Natural killer cell (primary cell): ENCODE measurements around the gene MEAK7. TPM values are rescaled to one million over a fixed set of nuclear protein-coding genes. Genes with fewer than 3 reads are reported as not detected.

Source experiments
- ATAC-seq, 3 donors: fragments of 150-1000 bp in 2 of 3; fragments of 200-7000 bp in 1 of 3; cut with Tn5 transposase; 1 replicate in 1 of 3; 2 replicates in 2 of 3; pipeline ENCODE4 v1.10.0; 2021; ENCODE audit warnings: mild to moderate bottlenecking in 2 of 3, moderate library complexity in 2 of 3
- DNase-seq, 2 donors: peaks; one replicate each; pipeline versions ENCODE4 v3.0.0 to v3.0.0-alpha.2; 2013 to 2021; ENCODE audit warnings: mixed read lengths in 1 of 2
- H3K27ac ChIP-seq: one replicate; pipeline ENCODE4 v1.5.1; 2013; ENCODE audit warnings: mild to moderate bottlenecking, low read length
- H3K27me3 ChIP-seq: one replicate; pipeline ENCODE4 v1.6.1; 2013; ENCODE audit warnings: low read length; ENCODE audit not compliant: control insufficient read depth, insufficient read depth
- H3K36me3 ChIP-seq: one replicate; pipeline ENCODE4 v1.6.1; 2013; ENCODE audit warnings: low read length; ENCODE audit not compliant: control insufficient read depth, insufficient read depth
- H3K4me1 ChIP-seq: one replicate; pipeline ENCODE4 v1.6.1; 2013; ENCODE audit warnings: low read length; ENCODE audit not compliant: control insufficient read depth, insufficient read depth
- H3K4me3 ChIP-seq: one replicate; pipeline ENCODE4 v1.5.1; 2013; ENCODE audit warnings: low read length
- H3K9me3 ChIP-seq: one replicate; pipeline ENCODE4 v1.6.1; 2013; ENCODE audit warnings: low read length; ENCODE audit not compliant: control insufficient read depth, insufficient read depth
- H3K27ac Mint-ChIP-seq, 2 donors: one replicate each; pipeline ENCODE4 v1.8.0; 2022; ENCODE audit warnings: mild to moderate bottlenecking in 2 of 2, mixed read lengths in 2 of 2, moderate library complexity in 1 of 2
- H3K27me3 Mint-ChIP-seq, 2 donors: one replicate each; pipeline ENCODE4 v1.8.0; 2022; ENCODE audit warnings: low read depth in 2 of 2, mixed read lengths in 2 of 2
- H3K36me3 Mint-ChIP-seq: one replicate; pipeline ENCODE4 v1.8.0; 2022; ENCODE audit warnings: mixed read lengths
- H3K4me1 Mint-ChIP-seq, 2 donors: one replicate each; pipeline ENCODE4 v1.8.0; 2022; ENCODE audit warnings: mixed read lengths in 2 of 2
- H3K4me3 Mint-ChIP-seq: one replicate; pipeline ENCODE4 v1.8.0; 2022; ENCODE audit warnings: mild to moderate bottlenecking, moderate library complexity, mixed read lengths
- H3K9me3 Mint-ChIP-seq, 2 donors: one replicate each; pipeline ENCODE4 v1.8.0; 2022; ENCODE audit warnings: mixed read lengths in 2 of 2
- CTCF ChIP-seq: fragments of 200-600 bp; IDR thresholded peaks from one replicate; pipeline ENCODE4 v1.8.0; 2022; ENCODE audit warnings: antibody characterized with exemption
- WGBS: methylation state at CpG from one replicate; pipeline ENCODE4 v1.1.7; 2013; ENCODE audit warnings: missing lambda C conversion rate; ENCODE audit not compliant: insufficient coverage; 5-methylcytosine and 5-hydroxymethylcytosine counted together
- intact Hi-C: fragments of 100-400 bp; cut with micrococcal nuclease; formaldehyde crosslinking; loops from one replicate; pipeline ENCODE4 v1.14.2; 2022
- total RNA-seq, 4 donors: library from RNA; stranded (reverse); fragments of 120-200 nt in 1 of 4; gene quantifications; one replicate each; pipeline versions ENCODE4 v1.2.3 to v1.2.4, GENCODE V29; 2013 to 2022

Gene MEAK7
- total RNA-seq, 3 donors from 2014 or later (not counting 1 experiment from before 2014, with no cell fraction given), result 4.8 to 8.5 (median 4.8) TPM

DNA sequence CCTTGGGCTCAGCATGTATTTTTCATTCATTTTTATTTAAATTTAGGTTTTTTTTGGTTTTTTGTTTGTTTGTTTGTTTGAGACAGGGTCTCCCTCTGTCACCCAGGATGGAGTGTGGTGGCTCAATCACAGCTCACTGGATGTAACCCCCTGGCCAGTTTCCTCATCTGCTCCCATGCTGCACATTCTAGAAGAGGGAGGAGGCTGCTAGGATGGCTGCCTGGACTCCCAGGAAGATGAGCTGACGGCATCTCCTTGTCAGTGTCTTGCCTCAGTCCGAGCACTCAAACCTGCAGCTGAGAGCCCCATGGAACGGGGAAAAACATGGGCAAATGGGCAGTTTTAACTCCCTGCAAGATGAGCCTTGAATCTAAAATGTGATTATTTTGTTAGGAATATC is 7.5 kb downstream of the MEAK7 start:
- 98% methylated on average over 3 of the region's 3 CpGs for WGBS
- intact Hi-C loops, result no loop called here
- no peak for DNase-seq

GRCh38 chr16:84495506-84495905 is 9.0 kb downstream of the MEAK7 start:
- Mint-ChIP-seq H3K4me1 (no peaks in the 10 kb centered on the region), H3K36me3 (peaks cover 7% of the 10 kb centered on the region), H3K9me3 (no peaks in the 10 kb centered on the region), H3K4me3 (no peak overlapping the region), H3K27ac (no peak overlapping the region), H3K27me3 (no peaks in the 10 kb centered on the region)
- Histone ChIP-seq H3K9me3 (no peaks in the 10 kb centered on the region), H3K36me3 (peaks cover 5% of the 10 kb centered on the region), H3K27ac (no peak overlapping the region), H3K4me3 (no peak overlapping the region), H3K27me3 (no peaks in the 10 kb centered on the region), H3K4me1 (no peaks in the 10 kb centered on the region)
- WGBS, result 94% methylated on average over 11 of the region's 11 CpGs
- DNase-seq (no peak), ATAC-seq (no peak)
- TF ChIP-seq CTCF, result no peak
- intact Hi-C loops, result no loop called here

More for the DNA sequence above, 7.5 kb downstream of the MEAK7 start:
- no peak for TF ChIP-seq CTCF
- ATAC-seq, result no peak
- peaks cover 5% of the 10 kb centered on the region for H3K36me3 ChIP-seq
- Mint-ChIP-seq H3K27me3 (no peaks in the 10 kb centered on the region), H3K9me3 (no peaks in the 10 kb centered on the region), H3K27ac (no peak overlapping the region), H3K4me3 (no peak overlapping the region), H3K36me3 (peaks cover 7% of the 10 kb centered on the region), H3K4me1 (no peaks in the 10 kb centered on the region)
- H3K4me1 ChIP-seq, result no peaks in the 10 kb centered on the region
- no peak overlapping the region for H3K27ac ChIP-seq
- H3K27me3 ChIP-seq, result no peaks in the 10 kb centered on the region
- no peak overlapping the region for H3K4me3 ChIP-seq
- H3K9me3 ChIP-seq, result no peaks in the 10 kb centered on the region

- ATAC-seq, result no peak
- no peak overlapping the region for H3K27ac Mint-ChIP-seq
- no peaks in the 10 kb centered on the region for H3K4me1 ChIP-seq
- H3K27me3 Mint-ChIP-seq, result no peaks in the 10 kb centered on the region
- H3K36me3 ChIP-seq, result no peaks in the 10 kb centered on the region
- no peak overlapping the region for H3K4me3 ChIP-seq
- 70% methylated on average over 8 of the region's 8 CpGs for WGBS
- H3K36me3 Mint-ChIP-seq, result no peaks in the 10 kb centered on the region
- intact Hi-C loops, result no loop called here
- H3K27ac ChIP-seq, result no peak overlapping the region
- no peaks in the 10 kb centered on the region for H3K9me3 Mint-ChIP-seq
- DNase-seq, result no peak
- H3K9me3 ChIP-seq, result no peaks in the 10 kb centered on the region
- peaks cover 4 to 8% of the 10 kb centered on the region in 2 donors for H3K4me1 Mint-ChIP-seq
- TF ChIP-seq CTCF, result no peak
- no peaks in the 10 kb centered on the region for H3K27me3 ChIP-seq
- H3K4me3 Mint-ChIP-seq, result no peak overlapping the region
These were observed 15.3 kb downstream of the MEAK7 start for GRCh38 chr16:84489131-84489530.

- WGBS, result 90% methylated on average over 8 of the region's 8 CpGs
- H3K27ac Mint-ChIP-seq, result no peak overlapping the region
These were observed 17.1 kb downstream of the MEAK7 start for GRCh38 chr16:84487358-84487757.

More at GRCh38 chr16:84487358-84487757, 17.1 kb downstream of the MEAK7 start:
- Mint-ChIP-seq H3K9me3 (no peaks in the 10 kb centered on the region), H3K4me1 (peaks cover 4 to 8% of the 10 kb centered on the region in 2 donors), H3K27me3 (no peaks in the 10 kb centered on the region), H3K4me3 (no peak overlapping the region), H3K36me3 (no peaks in the 10 kb centered on the region)
- no peaks in the 10 kb centered on the region for H3K36me3 ChIP-seq
- H3K27me3 ChIP-seq, result no peaks in the 10 kb centered on the region
- no peak for DNase-seq
- H3K4me3 ChIP-seq, result no peak overlapping the region
- H3K9me3 ChIP-seq, result no peaks in the 10 kb centered on the region
- ATAC-seq, result no peak
- intact Hi-C loops, result no loop called here
- no peaks in the 10 kb centered on the region for H3K4me1 ChIP-seq
- no peak for TF ChIP-seq CTCF
- H3K27ac ChIP-seq, result no peak overlapping the region
